ENCODE results near the gene BAIAP2L1. TPM values are rescaled to one million over a fixed set of nuclear protein-coding genes. Genes with fewer than 3 reads are reported as not detected.

Gene BAIAP2L1
- total RNA-seq, 8 experiments from 2014 or later, result 0.66 to 2.5 (median 1.4) TPM

DNA sequence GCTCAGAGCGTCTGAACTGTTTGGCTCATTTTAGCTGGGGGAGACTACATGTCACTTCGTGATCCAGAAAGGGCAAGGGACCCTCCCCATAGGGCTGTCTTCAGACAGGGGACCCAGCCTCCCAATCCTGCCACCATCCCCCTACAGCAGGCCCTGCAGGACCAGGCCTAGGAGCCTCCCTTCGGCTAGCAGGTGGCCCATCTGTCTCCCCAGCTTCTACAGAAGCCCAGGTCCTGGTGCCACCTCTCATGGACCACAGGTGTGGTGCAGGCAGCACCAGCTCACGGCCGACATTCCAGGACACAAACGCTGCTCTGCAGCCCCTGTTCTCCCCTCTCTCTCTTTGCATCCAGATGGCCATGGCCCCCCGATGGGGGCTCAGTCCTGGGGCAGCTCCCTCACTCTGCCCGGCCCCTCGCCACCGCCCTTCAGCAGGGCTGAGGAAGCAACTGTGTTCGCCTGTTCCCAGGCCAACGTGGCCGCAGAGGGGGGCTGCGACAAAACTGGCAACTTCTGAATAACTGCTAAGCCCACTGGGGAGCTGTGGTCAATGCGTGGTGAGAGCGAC lies 159.1 kb downstream of the BAIAP2L1 start:
- Histone ChIP-seq H3K27ac (no peak overlapping the region), H3K4me1 (replicated peaks in 1 of 2) (no peaks in the 10 kb centered on the region), H3K4me3 (no peak overlapping the region)
- in situ Hi-C loops (cut with MboI; ENCODE audit: low pct_unique_long_range_greater_than_20kb in 2 of 9, low sequenced_read_pairs in 9 of 9, unreplicated experiment in 9 of 9), result no loop called here
- ATAC-seq (replicated peaks in 6 of 8), result peak in 6 of 8 experiments; percentile 13 to 49 (median 19)
- WGBS, 10 experiments, result 17 to 100% (median 93%) methylated on average over 1 to 4 of the region's 16 CpGs; no CpG with 5 or more reads in 6 of the 10 experiments

Other genes starting within 250 kb of the BAIAP2L1 start
- 1 to 10 TPM in 1 of 8 experiments, under 1 TPM in 4, not detected in 3; 0.43 to 1.3 (median 0.50) TPM for gene BHLHA15, start 189.7 kb downstream of the BAIAP2L1 start, total RNA-seq
- gene TECPR1, start 148.9 kb downstream of the BAIAP2L1 start, total RNA-seq, result 10 to 100 TPM in 7 of 8 experiments, 1 to 10 TPM in 1; 7.0 to 23.4 (median 16.2) TPM
- 10 to 100 TPM; 48.7 to 99.2 (median 70.5) TPM for gene BRI3, start 119.4 kb downstream of the BAIAP2L1 start, total RNA-seq
- gene NPTX2, start 216.2 kb upstream of the BAIAP2L1 start, total RNA-seq, result 100 to 1,000 TPM in 1 of 8 experiments, 10 to 100 TPM in 3, 1 to 10 TPM in 1, under 1 TPM in 1, not detected in 2; 0.63 to 126 (median 12.1) TPM